NK-92 (cell line): ENCODE measurements around the gene RPL15.
A peak's percentile ranks its signal among the peaks of the same experiment; 100 is the strongest.
"Not testable (repeated sequence)": the region's sequence is repeated elsewhere in the genome, so short reads cannot be mapped to it uniquely, and the experiment has no call there.

Experiments used
- DNase-seq: peaks from one replicate; lab custom pipeline; 2025; ENCODE audit not compliant: unreplicated experiment; lab: John Stamatoyannopoulos, UW

The RPL15 gene

GRCh38 chr3:23916886-23917678 is at the start of gene RPL15, which contains the start of gene NKIRAS1:
Gene RPL15 (plus strand): TSS chr3:23917132. CDS start chr3:23917860, 728 bp downstream.
Gene NKIRAS1 (minus strand): TSS chr3:23916990. CDS start chr3:23910904, 6,086 bp downstream.
- DNase-seq: peak; percentile 66

GRCh38 chr3:23867400-23867799 is 49.5 kb upstream of the RPL15 start:
- no peak for DNase-seq

DNA sequence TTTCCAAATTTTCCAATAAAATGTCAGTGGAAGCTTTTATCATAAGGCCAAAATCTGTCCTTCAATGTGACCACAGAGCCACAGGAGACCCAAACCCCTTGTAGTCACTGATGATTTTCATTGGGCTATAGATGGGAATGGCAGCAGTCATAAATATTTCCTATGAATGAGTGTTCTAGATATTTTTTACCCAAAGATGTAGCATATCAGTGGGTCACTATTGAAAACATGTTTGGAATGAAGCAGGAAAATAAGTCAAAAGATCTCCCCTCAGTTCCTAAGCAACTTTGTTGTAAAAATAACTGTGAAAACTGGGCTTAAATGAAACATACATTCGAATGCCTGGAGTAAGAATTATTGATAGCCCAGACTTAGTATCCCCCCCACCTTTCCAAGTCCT is 49.1 kb upstream of the RPL15 start:
- no peak for DNase-seq

DNA sequence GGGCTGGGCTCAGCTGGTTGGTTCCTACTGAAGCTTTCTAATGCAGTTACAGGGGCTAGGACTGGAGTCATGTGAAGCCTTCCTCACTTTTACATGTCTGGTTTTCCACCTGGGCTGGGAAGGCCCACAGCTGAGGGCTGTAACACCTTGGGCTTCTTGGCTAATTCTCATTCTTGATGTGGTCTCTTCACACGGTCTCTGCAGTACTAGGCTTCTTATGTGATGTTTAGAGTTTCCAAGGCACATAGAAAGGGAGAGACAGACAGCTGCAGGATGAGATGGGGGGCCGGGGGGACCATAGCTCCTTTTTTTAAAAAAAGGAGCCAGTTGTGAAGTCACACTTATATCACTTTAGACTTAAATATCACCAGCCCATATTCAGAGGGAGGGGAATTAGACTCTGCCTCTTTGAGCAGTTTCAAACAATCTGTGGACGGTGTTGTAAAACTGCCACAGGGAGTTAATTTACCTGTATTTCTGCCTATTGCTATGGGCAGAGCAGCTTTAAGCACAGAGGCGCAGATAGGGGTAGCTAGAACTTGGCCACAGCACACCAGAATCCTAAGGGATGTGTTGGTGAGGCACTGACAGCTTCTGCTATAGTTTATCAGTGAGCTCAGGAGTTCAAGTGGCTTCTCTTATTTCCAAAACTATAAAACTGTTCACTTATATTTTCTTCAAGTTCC is 46.8 kb upstream of the RPL15 start:
- no peak for DNase-seq

DNA sequence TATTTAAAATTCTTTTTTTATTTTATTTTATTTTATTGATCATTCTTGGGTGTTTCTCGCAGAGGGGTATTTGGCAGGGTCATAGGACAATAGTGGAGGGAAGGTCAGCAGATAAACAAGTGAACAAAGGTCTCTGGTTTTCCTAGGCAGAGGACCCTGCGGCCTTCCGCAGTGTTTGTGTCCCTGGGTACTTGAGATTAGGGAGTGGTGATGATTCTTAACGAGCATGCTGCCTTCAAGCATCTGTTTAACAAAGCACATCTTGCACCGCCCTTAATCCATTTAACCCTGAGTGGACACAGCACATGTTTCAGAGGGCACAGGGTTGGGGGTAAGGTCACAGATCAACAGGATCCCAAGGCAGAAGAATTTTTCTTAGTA is 46.3 kb upstream of the RPL15 start:
- DNase-seq: not testable (repeated sequence)

GRCh38 chr3:23871361-23871760 is 45.6 kb upstream of the RPL15 start:
- not testable (repeated sequence) for DNase-seq

GRCh38 chr3:23872330-23872729 is 44.6 kb upstream of the RPL15 start:
- DNase-seq: no peak

GRCh38 chr3:23873941-23874340 is 43.0 kb upstream of the RPL15 start:
- DNase-seq: no peak

DNA sequence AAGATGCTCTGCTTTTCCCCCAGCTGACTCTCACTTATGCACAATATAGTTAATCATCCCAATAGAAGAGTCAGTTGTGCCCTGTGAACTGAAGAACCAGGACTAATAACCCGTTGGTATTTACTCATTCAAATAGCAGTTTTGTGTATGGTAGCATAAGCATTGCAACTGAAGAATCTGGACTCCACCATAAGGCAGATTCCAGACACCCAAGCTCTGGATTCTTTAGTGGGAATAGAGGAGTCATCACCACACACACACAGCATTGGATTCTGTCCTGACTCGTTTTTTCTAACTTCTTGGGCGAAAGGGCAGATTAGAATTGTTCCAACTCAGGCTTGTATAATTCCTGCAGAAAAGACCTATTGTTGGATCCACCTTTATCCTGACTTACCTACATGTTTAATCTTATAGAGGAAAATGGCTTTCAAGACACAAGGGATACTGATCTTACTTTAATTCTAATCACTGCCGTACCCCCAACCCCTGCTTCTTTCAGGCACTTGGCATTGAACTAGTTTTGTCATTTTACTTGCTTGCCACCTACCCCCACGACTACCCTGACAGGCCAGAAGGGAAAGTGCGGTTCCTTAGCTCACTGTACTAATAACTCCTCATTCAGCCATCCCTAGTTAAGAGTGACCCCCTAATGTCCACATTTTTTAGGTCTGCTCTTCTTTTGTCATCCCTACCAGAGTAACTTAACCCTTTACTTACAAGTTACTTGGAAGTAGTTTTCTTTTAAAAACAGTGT is 42.4 kb upstream of the RPL15 start:
- no peak for DNase-seq

DNA sequence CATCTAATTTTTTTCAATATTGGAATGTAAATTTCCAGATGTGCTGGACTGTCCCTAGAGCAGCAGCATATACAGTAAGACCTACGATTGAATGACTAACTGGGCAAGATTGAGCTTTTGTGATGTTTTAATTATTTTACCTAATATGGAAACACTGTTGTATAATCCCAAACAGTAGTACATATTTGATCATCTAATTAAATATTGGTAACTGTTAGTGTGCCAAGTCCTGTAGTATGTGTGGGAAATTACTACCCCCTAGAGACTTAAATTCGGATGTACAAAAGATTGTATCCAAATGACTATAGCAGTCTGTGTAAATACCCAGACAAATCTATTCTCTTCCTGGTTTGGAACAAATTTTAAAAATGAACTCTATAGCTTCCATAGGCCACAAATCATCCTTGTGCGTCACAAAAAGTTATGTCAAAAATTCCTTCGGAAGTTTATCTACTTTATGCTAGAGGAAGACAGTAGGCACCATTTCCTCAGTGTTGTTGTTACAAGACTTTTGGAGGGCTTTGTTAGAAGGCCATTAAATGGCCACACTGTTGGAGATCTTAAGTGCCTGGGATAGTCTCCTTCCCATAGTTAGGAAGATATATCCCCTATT is 41.7 kb upstream of the RPL15 start:
- DNase-seq: no peak

GRCh38 chr3:23876923-23877322 is 40.0 kb upstream of the RPL15 start:
- no peak for DNase-seq

- no peak for DNase-seq
These were observed 39.5 kb upstream of the RPL15 start for GRCh38 chr3:23877329-23877980.

- DNase-seq: no peak
These were observed 37.4 kb upstream of the RPL15 start for GRCh38 chr3:23879485-23879884.

DNA sequence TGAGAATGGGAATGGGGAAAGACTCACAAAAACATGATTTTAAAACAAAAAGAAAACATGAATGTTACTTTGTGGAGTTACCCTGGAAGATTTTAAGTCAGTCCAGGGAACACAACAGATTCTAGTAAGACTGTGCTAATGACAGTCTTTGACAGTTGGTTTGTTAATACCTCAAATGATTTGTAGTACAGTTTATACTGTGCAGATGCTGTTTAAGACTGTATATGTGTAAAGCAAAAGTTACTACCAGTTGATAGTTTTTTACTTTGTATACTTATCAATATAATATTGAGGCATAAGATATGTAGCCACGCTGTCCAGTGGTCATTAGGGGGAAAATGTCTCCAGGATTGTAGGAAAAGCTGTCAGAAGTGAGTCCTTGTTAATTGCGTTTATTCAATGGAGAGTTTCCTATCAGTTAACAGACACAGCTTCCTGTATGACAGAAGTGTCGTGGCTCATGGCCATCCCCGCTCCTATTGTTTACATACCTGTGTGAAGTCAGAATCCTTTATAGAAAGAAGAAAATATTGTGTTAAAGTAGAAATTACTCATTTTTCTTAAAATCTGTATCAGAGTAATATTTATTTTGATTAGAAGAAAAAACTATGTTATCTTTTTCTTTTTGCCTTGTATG is 36.1 kb upstream of the RPL15 start:
- DNase-seq: no peak

GRCh38 chr3:23881993-23882392 is 34.9 kb upstream of the RPL15 start:
- DNase-seq: not testable (repeated sequence)

DNA sequence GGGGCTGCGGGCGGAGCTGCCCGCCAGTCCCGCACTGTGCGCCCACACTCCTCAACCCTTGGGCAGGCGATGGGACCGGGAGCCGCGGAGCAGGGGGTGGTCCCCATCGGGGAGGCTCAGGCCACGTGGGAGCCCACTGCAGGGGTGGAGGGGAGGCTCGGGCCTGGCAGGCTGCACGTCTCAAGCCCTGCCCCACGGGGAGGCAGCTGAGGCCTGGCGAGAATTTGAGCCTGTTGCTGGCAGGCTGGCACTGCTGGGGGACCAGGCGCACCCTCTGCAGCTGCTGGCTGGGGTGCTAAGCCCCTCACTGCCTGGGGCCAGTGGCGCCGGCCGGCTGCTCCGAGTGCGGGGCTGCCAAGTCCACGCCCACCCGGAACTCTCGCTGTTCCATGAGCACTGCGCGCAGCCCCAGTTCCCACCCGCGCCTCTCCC is 34.4 kb upstream of the RPL15 start:
- no peak for DNase-seq

- DNase-seq: no peak
These were observed 32.5 kb upstream of the RPL15 start for GRCh38 chr3:23884481-23884880.

GRCh38 chr3:23885210-23885609 is 31.7 kb upstream of the RPL15 start:
- DNase-seq: no peak

GRCh38 chr3:23886311-23886710 is 30.6 kb upstream of the RPL15 start:
- no peak for DNase-seq

- no peak for DNase-seq
These were observed 28.2 kb upstream of the RPL15 start for GRCh38 chr3:23888617-23889228.
